ENCODE results near the gene C1QL1. TPM values are rescaled to one million over a fixed set of nuclear protein-coding genes. Genes with fewer than 3 reads are reported as not detected.

C1QL1 gene
- total RNA-seq, 4 donors from 2014 or later = not detected

GRCh38 chr17:44983563-44983962 is 15.5 kb upstream of the C1QL1 start:
- Histone ChIP-seq H3K27me3 (peaks cover 0 to 13% (median 3%) of the 10 kb centered on the region in 3 donors), H3K4me3 (no peak overlapping the region), H3K36me3 (no peaks in the 10 kb centered on the region), H3K9me3 (no peaks in the 10 kb centered on the region), H3K4me1 (no peaks in the 10 kb centered on the region), H3K27ac (no peak overlapping the region)
- intact Hi-C loops (cut with DNase I; ENCODE audit: low total_unique reads) (no loop called here), in situ Hi-C loops (cut with MboI; ENCODE audit: low sequenced_read_pairs in 4 of 4) (no loop called here)
- ATAC-seq (peak; percentile 50 to 56), DNase-seq (peak in 1 of 2 donors; percentile 36)
- TF ChIP-seq POLR2A (IDR thresholded peaks at IDR 0.05) = no peak
- TF ChIP-seq, protein P1, sequence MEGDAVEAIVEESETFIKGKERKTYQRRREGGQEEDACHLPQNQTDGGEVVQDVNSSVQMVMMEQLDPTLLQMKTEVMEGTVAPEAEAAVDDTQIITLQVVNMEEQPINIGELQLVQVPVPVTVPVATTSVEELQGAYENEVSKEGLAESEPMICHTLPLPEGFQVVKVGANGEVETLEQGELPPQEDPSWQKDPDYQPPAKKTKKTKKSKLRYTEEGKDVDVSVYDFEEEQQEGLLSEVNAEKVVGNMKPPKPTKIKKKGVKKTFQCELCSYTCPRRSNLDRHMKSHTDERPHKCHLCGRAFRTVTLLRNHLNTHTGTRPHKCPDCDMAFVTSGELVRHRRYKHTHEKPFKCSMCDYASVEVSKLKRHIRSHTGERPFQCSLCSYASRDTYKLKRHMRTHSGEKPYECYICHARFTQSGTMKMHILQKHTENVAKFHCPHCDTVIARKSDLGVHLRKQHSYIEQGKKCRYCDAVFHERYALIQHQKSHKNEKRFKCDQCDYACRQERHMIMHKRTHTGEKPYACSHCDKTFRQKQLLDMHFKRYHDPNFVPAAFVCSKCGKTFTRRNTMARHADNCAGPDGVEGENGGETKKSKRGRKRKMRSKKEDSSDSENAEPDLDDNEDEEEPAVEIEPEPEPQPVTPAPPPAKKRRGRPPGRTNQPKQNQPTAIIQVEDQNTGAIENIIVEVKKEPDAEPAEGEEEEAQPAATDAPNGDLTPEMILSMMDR (IDR thresholded peaks at IDR 0.05 in 4 of 5, conservative IDR thresholded peaks at IDR 0.05 in 1 of 5) = no peak

DNA sequence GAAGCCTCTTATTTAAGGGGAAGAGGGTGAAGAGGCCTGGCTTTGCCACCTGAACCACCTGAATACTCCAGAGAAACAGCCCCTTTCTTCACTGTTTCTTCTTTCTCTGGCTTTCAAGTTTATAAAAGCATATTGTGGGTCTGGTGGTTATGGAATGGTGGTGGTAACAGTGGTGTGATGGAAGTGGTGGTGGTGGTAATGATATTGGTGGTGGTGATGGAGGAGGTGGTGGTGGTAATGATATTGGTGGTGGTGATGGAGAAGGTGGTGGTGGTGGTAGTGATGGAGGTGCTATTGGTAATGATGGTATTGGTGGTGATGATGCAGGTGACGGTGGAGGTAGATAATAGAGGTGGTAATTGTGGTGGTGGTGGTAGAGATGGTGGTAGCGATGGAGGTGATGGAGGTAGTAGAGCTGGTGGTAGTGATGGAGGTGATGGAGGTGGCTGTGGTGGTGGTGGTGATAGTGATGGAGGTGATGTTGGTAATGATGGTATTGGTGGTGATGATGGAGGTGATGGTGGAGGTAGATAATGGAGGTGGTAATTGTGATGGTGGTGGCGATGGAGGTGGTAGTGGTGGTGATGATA is 14.1 kb upstream of the C1QL1 start:
- no peak for TF ChIP-seq POLR2A (IDR thresholded peaks at IDR 0.05)
- TF ChIP-seq, protein P1 (IDR thresholded peaks at IDR 0.05 in 4 of 5, conservative IDR thresholded peaks at IDR 0.05 in 1 of 5) = no peak
- no peak overlapping the region for H3K4me3 ChIP-seq
- ATAC-seq = no peak
- H3K9me3 ChIP-seq = no peaks in the 10 kb centered on the region
- H3K4me1 ChIP-seq = no peaks in the 10 kb centered on the region
- no peak overlapping the region for H3K27ac ChIP-seq
- no peak for DNase-seq
- intact Hi-C loops (cut with DNase I; ENCODE audit: low total_unique reads) = no loop called here
- in situ Hi-C loops (cut with MboI; ENCODE audit: low sequenced_read_pairs in 4 of 4) = no loop called here
- H3K36me3 ChIP-seq = no peaks in the 10 kb centered on the region
- H3K27me3 ChIP-seq = peaks cover 0 to 5% (median 3%) of the 10 kb centered on the region in 3 donors

DNA sequence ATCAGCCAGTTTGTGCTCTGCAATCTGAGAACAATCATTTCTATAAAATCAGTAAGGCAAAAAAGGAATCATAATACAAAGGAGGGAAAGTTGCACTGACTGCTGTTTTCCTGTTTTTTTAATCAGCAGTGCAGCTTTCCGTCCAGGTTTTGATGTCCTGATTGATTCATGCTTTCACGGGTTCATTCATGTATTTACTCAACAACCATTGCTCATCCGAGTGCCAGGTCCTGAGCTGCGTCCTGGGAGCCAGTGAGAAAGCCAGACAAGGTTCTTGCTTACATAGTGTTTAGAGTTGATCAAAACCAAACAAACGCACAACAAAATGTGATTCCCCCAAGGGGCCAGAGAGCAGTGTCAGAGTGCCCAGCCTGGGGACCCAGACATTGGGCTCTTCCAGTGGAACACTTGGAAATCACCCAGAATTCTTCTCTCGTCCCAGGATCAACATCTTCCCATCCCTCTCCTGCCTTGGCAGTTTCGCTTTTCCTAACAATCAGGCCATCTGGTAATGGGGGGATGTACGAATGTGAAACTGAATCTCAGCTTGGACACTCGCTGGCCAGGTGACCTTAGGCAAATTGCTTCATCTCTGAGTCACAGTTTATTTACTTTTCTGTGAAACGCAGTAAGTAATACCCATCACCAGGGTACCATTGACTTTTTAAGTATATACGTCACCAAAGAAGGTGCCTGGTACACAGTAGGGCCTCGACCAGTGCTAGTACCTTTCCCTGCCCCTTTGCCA is 13.3 kb upstream of the C1QL1 start:
- in situ Hi-C loops (cut with MboI; ENCODE audit: low sequenced_read_pairs in 4 of 4) (no loop called here), intact Hi-C loops (cut with DNase I; ENCODE audit: low total_unique reads) (no loop called here)
- Histone ChIP-seq H3K27me3 (peaks cover 0 to 5% (median 3%) of the 10 kb centered on the region in 3 donors), H3K9me3 (no peaks in the 10 kb centered on the region), H3K27ac (no peak overlapping the region), H3K4me1 (no peaks in the 10 kb centered on the region), H3K4me3 (no peak overlapping the region), H3K36me3 (no peaks in the 10 kb centered on the region)
- TF ChIP-seq POLR2A (IDR thresholded peaks at IDR 0.05) = no peak
- TF ChIP-seq, protein P1 (IDR thresholded peaks at IDR 0.05 in 4 of 5, conservative IDR thresholded peaks at IDR 0.05 in 1 of 5) = no peak
- DNase-seq (no peak), ATAC-seq (no peak)

DNA sequence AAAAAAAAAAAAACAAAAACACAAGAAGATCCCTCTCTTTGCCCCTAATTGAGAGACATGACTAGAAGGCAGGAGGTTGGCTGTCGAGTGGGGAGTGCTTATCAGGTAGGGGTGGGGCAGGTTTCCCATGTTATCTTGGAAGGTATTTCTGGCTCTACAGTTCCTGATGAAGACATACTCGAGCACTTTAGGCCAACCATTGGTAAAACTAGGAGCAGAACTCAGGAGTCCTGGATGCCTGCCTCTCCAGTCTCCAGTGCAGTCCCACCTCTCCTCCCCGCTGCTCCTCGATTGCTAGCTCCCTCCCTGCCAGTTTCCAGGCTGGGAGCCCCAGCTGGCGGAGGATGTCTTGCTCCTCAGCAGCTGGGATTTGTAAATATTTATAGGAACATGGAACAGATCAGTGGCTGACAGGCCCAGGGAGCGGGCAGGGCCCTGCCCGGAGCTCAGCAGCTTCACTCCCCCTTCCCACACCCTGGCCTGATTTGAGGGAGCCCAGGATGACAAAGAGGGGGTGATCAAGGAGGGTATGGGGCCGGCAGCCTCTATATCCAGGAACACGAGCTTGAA is 11.4 kb upstream of the C1QL1 start:
- ATAC-seq (no peak), DNase-seq (no peak)
- TF ChIP-seq, protein P1 (IDR thresholded peaks at IDR 0.05 in 4 of 5, conservative IDR thresholded peaks at IDR 0.05 in 1 of 5) = no peak
- TF ChIP-seq POLR2A (IDR thresholded peaks at IDR 0.05) = no peak
- no peaks in the 10 kb centered on the region for H3K4me1 ChIP-seq
- intact Hi-C loops (cut with DNase I; ENCODE audit: low total_unique reads) (no loop called here), in situ Hi-C loops (cut with MboI; ENCODE audit: low sequenced_read_pairs in 4 of 4) (no loop called here)
- no peaks in the 10 kb centered on the region for H3K36me3 ChIP-seq
- H3K4me3 ChIP-seq = no peak overlapping the region
- H3K9me3 ChIP-seq = no peaks in the 10 kb centered on the region
- H3K27ac ChIP-seq = no peak overlapping the region
- peaks cover 0 to 6% (median 0%) of the 10 kb centered on the region in 3 donors for H3K27me3 ChIP-seq

Measured in gastrocnemius medialis (tissue), 4 donors.